ENCODE measurements around the gene PLXND1.

Gene PLXND1

GRCh38 chr3:129561619-129562248 is 44.7 kb downstream of the PLXND1 start:
- no peak for DNase-seq

- DNase-seq = no peak
These were observed 45.4 kb downstream of the PLXND1 start for GRCh38 chr3:129560911-129561594.

DNA sequence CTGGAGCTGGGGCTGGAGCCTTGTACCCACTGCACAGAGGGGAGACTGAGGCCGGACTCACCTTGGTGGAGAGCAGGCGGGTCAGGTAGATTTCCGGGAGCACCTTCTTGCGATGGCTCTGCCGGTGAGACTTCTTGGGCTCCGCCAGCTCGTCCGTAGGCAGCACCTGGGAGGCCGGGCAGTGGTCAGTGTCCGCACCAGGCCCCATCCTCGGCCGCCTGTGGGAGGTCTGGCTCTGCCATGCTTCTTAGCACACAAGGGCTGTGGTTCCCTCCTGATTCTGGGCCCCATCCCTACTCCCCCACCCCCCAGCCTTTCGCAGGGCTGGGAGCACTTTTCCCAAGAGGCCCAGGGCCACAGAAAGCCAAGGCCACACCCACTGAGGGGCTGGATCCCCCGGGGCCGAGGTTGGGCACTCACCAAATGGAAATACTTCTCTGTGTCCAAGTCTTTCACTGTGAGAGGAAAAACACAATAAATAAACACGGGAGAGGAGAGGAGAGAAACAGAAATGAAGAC is 46.1 kb downstream of the PLXND1 start:
- no peak for DNase-seq

DNA sequence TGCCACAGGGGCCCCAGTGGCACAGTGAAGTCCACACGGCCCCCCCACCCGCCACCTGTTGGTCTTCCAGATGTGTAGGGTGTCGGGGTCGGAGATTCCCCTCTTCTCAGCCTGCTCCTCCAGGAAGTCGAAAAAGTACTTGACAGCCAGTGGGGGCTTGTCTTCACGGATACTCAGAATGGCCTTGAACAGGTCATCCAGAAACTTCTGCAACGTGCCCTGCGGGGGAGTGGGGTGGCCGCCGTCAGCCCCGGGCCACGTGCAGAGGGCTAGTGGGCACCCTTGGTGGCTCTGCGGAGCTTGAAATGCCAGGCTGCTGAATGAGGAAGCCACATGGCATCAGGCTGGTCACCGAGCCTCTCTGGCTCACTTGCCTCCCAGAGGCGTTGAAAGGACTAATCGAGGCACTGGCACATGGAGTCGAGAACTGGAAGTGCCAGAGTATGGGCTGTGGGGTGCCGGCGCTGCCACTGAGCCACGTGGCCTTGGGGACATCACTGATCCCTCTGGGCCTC is 46.9 kb downstream of the PLXND1 start:
- no peak for DNase-seq

DNA sequence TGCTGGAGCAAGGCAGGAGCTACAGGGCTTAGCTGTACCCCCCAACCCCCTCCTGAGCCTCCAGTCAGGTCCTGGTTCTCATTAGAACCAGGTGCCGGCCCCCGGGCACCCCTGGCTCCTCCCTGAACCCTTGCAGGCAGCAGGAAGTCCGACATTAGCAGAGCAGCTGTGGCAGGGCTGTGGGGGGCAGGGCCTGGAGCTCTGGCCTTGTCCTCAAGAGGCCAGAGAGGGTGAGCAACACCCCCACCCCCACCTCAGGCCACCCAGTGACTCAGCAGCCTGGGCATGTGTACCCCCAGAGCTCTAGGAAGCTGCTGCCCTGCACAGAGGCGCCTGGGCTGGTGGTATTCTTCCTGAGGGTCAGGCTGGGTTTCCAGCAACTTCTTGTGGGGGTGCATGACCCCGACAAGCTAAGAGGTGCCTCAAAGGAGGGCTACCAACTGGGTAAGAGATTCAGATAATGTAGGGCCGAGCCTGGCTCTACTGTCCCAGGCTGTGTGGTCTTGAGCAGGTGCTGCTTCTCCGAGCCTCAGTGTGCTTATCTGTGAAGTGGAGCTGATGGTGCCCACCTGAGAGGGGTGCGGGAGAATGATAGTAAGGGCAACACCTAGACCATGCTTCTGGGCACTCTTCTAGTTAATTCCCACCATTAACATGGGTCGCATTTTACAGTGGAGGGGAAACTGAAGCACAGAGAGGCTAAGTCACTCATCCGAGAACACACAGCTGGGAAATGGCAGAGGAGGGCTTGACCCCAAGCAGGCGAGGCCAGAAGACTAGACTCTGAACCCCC is 47.5 kb downstream of the PLXND1 start:
- DNase-seq = no peak

GRCh38 chr3:129558081-129558771 is 48.2 kb downstream of the PLXND1 start:
- DNase-seq = no peak

GRCh38 chr3:129557548-129557894 is 49.0 kb downstream of the PLXND1 start:
- no peak for DNase-seq

DNA sequence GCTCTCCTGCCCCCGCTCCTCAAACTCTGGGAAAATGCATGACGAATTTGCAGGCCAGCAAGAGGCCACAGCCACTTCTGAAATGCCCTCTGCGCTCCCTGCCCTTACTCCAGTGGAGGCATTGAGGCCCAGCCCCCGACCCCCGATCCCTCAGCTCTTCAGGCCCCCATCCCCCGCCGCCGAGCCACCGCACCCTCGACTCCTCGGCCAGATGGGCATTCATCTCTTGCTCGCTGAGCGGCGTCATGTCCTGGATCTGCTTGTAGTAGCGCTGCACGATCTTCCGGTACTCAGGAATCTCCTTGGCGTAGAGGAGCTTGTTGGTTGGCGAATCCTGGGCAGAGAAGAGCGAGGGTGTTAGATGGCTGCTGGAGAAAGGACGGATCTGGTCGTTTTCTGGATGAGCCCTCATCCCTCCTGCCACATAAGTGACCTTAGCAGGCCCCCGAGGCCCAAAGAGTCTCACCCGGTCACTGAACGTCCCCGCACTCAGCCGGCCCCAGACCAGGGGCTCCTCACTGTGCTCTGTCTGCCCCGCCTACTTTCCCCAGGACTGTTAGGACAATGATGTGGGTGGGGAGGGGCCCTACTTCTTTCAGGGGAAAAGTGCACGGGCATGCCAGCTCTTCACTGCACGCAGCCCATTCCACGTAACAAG is 49.5 kb downstream of the PLXND1 start:
- DNase-seq = no peak

DNA sequence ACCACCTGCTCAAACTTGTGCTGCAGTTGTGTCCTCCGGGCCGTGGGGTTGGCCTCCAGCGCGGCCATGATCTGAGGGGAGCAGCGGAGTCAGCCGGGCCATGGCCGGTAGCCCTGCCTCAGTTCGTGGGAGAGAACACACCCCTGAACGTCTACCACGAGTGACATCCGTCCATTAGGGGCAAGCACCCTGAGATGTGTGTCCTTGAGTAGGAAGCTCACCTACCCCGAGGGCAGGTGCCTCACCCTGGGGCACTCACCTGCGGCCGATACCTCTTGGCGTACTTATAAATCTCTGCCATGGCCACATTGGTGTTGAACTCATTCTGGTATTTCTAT is 50.1 kb downstream of the PLXND1 start:
- no peak for DNase-seq

DNA sequence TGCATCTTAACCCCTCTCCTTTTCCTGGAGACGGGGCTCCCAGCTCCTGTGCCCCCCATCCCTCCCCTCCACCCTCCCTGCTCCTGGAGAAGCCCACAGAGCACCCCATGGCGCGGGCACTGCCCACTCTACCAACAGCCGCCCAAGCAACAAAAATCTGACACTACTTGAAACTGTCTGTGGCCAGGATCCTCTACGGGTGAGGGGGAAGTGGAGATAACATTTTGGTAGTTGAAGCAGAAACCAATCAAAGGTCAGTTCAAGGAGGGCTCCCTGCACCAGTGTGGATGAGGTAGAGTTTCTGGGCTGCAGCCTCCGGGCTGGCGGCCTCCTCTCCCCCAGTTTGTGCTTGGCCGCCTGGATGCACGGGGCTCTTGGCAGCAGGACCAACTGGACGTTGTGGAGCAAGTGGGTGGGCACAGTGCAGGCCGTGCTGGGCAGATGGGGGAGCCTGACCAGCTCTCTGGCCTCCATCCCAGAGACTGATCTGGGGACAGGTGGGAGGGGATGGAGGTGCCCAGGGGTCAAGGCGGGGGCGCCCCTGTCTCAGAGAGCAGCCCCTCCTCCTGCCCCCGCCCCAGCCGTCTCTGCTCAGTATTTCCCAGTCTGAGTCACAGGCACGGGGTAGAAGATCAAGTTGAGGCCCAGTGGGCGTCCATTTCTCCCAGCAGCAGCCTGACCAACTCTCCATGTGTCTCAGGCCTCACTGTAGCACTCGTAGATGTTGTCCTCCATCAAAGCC is 50.7 kb downstream of the PLXND1 start:
- DNase-seq = no peak

- no peak for DNase-seq
These were observed 51.3 kb downstream of the PLXND1 start for GRCh38 chr3:129555153-129555550.

GRCh38 chr3:129554356-129555152 is 51.9 kb downstream of the PLXND1 start:
- DNase-seq = no peak

GRCh38 chr3:129553719-129554118 is 52.8 kb downstream of the PLXND1 start:
- DNase-seq = no peak

GRCh38 chr3:129553171-129553570 is 53.3 kb downstream of the PLXND1 start:
- no peak for DNase-seq

DNA sequence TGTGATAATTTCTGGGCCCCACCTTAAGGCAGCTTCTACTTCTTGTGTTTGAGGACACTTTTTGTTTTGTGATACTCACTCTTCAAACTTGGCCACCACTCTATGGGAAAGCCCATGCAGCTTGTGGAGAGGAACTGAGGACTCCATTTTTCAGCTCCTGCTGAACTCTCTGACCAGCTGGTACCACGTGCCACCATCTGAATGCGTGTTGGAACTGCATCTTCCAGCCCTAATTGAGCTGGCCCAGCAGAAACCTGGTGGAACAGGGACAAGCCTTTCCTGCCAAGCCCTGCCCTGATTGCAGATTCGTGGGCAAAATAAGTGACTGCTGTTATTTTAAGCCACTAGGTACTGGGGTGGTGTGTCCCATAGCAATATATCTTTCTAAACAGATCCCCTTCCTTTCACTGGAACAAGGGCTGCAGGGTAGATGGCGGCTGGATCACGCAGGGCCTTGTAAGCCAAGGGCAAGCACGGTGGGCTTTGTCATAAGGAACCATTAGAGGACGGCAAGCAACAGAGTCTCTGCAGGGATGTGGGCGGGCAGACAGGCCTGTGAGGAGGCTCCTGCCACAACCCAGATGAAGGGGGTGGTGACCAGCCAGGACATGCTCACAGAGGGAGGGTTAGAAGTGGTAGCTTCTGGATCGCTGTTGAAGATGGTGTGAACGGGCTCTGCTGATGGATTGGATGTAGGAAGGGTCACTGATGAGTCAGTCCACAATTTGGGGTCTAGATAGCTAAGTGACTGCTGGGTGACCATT is 54.0 kb downstream of the PLXND1 start:
- no peak for DNase-seq

DNA sequence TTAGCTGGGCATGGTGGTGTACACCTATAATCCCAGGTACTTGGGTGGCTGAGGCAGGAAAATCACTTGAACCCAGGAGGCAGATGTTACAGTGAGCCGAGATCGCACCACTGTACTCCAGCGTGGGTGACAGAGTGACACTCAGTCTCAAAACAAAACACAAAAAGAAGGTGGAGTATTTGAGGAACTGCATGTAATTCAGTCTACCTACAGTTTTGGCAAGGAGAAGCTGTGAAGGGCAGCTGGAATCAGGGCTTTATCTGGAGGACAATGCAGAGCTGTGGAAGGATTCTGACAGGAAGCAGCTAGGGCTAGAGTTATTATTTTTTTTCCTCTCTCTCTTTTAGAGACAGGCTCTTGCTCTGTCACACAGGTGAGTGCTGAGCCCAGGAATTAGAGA is 56.7 kb downstream of the PLXND1 start:
- DNase-seq = no peak

DNA sequence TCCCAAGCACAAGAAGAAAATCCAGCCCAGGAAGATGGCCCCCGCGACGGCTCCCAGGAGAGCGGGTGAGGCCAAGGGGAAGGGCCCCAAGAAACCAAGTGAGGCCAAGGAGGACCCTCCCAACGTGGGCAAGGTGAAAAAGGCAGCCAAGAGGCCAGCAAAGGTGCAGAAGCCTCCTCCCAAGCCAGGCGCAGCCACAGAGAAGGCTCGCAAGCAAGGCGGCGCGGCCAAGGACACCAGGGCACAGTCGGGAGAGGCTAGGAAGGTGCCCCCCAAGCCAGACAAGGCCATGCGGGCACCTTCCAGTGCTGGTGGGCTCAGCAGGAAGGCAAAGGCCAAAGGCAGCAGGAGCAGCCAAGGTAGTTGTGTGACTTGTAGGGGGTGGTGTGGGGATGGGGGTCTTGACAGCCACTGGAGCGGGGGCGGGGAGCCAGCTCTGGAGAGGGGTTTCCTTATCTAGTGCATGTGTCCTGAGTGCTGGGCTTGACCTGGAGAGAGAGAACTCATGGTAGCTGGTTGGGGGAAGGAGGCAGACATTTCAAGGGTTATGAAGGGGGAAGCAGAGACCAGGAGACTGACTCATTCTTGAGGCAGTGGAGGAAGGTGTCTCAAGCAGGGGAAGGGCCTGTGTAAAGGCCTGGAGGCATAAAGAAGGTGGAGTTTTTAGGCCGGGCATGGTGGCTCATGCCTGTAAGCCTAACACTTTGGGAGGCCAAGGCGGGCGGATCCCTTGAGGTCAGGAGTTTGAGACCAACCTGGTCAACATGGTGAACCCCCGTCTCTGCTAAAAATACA is 57.3 kb downstream of the PLXND1 start:
- DNase-seq = no peak

DNA sequence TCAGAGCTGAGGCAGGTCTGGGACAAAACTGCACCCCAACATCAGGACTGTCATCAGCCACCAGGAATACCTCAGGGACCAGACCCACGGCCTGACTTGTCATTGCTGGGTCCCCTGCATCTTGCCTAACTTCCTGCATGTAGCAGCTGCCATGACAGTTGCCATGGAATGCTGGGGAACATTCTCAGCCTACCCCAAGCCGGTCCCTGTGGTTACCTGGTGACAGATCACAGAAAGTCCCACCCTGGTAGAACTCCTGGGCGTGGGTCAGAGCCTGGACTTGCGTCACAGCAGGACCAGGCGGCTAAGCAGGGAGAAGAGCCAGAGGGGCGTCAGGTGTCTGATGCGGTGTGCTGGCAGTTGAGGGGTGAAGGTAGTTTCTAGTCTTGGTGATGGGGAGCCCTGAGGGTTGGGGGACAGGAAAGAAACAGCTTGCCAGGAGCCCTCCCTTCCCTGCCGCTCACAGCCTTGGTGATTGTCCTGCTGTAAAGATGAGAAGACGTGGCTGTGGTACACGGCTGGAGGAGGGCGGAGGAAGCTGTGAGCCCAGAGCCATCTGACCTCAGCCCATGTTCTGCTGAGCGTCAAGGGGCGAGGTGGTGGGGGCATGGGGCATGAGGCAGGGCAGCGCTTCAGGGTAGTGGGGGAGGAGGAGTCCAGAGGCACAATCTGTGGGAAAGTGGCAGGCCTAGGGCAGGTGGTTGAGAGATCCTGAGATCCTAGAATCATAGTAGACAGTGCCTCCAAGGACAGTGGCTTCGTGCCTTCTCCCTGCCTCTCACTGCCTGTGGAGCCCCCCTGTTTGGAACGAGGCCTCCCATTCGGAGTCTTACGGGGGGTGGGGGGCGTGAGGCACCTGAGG is 58.1 kb downstream of the PLXND1 start:
- no peak for DNase-seq
